DMS 273 (cell line): ENCODE data around the gene ATPAF1.
A peak's percentile ranks its signal among the peaks of the same experiment; 100 is the strongest.

ENCODE experiments used
- DNase-seq: peaks from one replicate; lab custom pipeline; 2025; ENCODE audit not compliant: unreplicated experiment; lab: John Stamatoyannopoulos, UW

Gene ATPAF1

GRCh38 chr1:46616277-46617107, 51.7 kb downstream of the ATPAF1 start, which contains the start of gene MOB3C:
TSS of gene MOB3C (minus strand) at chr1:46616811. CDS start at chr1:46613321, 3,490 bp downstream.
- DNase-seq, result peak; percentile 75

- DNase-seq, result no peak
Measured at GRCh38 chr1:46615735-46616134, 52.4 kb downstream of the ATPAF1 start.

- no peak for DNase-seq
Measured at GRCh38 chr1:46615088-46615487, 53.1 kb downstream of the ATPAF1 start.

GRCh38 chr1:46614604-46614984, 53.6 kb downstream of the ATPAF1 start:
- no peak for DNase-seq

GRCh38 chr1:46613661-46614603, 54.2 kb downstream of the ATPAF1 start:
- peak; percentile 92 for DNase-seq

GRCh38 chr1:46612937-46613660, 55.1 kb downstream of the ATPAF1 start:
- DNase-seq, result no peak

GRCh38 chr1:46611691-46612221, 56.4 kb downstream of the ATPAF1 start:
- DNase-seq, result no peak

- DNase-seq, result peak; percentile 82
Measured at GRCh38 chr1:46607345-46608130, 60.6 kb downstream of the ATPAF1 start.

GRCh38 chr1:46606255-46606965, 61.8 kb downstream of the ATPAF1 start:
- peak; percentile 29 for DNase-seq

GRCh38 chr1:46605232-46605631, 62.9 kb downstream of the ATPAF1 start:
- DNase-seq, result no peak

GRCh38 chr1:46603858-46604549, 64.2 kb downstream of the ATPAF1 start, which contains the start of gene MKNK1:
TSS of gene MKNK1 (minus strand) at chr1:46604268. CDS start at chr1:46583327, 20,941 bp downstream.
- peak; percentile 98 for DNase-seq

- DNase-seq, result peak; percentile 36
Measured at GRCh38 chr1:46603481-46603857, 64.7 kb downstream of the ATPAF1 start.

- no peak for DNase-seq
Measured at GRCh38 chr1:46601257-46602007, 66.7 kb downstream of the ATPAF1 start.

GRCh38 chr1:46599059-46599970, 68.8 kb downstream of the ATPAF1 start:
- DNase-seq, result no peak

- no peak for DNase-seq
Measured at GRCh38 chr1:46596846-46597245, 71.3 kb downstream of the ATPAF1 start.

- DNase-seq, result no peak
Measured at GRCh38 chr1:46596036-46596435, 72.1 kb downstream of the ATPAF1 start.

GRCh38 chr1:46595127-46595526, 73.0 kb downstream of the ATPAF1 start:
- DNase-seq, result no peak
